ENCODE results near the gene WDR76. TPM values are rescaled to one million over a fixed set of nuclear protein-coding genes. Genes with fewer than 3 reads are reported as not detected.

Gene WDR76
- total and polyA plus RNA-seq, 12 donors: 0.74 to 8.2 (median 2.0) TPM

DNA sequence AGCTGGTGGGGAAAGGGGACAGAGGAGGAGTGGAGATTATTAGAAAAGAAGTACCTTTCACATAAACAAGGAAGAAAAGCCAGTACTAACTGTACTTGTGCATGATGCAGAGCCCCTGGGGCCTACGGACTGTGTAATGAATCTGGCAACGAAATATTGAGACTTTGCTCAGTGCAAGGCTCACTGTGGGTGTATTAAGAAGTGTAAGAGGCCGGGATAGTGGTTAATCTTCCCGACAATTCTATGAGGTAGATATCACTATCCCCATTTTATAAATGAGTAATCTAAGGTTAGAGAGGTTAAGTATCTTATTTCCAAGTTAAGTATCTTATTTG lies 89.5 kb downstream of the WDR76 start:
- no peak overlapping the region for H3K4me3 ChIP-seq
- H3K36me3 ChIP-seq (replicated peaks in 1 of 2): no peaks in the 10 kb centered on the region
- TF ChIP-seq, protein P1, sequence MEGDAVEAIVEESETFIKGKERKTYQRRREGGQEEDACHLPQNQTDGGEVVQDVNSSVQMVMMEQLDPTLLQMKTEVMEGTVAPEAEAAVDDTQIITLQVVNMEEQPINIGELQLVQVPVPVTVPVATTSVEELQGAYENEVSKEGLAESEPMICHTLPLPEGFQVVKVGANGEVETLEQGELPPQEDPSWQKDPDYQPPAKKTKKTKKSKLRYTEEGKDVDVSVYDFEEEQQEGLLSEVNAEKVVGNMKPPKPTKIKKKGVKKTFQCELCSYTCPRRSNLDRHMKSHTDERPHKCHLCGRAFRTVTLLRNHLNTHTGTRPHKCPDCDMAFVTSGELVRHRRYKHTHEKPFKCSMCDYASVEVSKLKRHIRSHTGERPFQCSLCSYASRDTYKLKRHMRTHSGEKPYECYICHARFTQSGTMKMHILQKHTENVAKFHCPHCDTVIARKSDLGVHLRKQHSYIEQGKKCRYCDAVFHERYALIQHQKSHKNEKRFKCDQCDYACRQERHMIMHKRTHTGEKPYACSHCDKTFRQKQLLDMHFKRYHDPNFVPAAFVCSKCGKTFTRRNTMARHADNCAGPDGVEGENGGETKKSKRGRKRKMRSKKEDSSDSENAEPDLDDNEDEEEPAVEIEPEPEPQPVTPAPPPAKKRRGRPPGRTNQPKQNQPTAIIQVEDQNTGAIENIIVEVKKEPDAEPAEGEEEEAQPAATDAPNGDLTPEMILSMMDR (IDR thresholded peaks at IDR 0.05): no peak
- no peak for TF ChIP-seq POLR2A (IDR thresholded peaks at IDR 0.05)
- no peaks in the 10 kb centered on the region for H3K9me3 ChIP-seq (replicated peaks in 1 of 3)
- 86 to 99% (median 93%) methylated on average over 4 of the region's 4 CpGs for WGBS, 4 donors
- H3K27ac ChIP-seq: no peak overlapping the region
- intact Hi-C loops (cut with DNase I): no loop called here
- no peaks in the 10 kb centered on the region for H3K27me3 ChIP-seq
- no peak for DNase-seq
- peaks cover 5 to 13% of the 10 kb centered on the region in 2 donors for H3K4me1 ChIP-seq (replicated peaks in 1 of 2)

MicroRNAs encoded within 50 kb of the gene (microRNA counts, 767-probe panel; counts per million panel counts)
- microRNA hsa-miR-1282: 0 counts per million in 2 donors

Small RNA genes lying within 50 kb of the gene (microRNA-seq; reads per million reads assigned to microRNA genes)
- 0 to 0.85 (median 0) reads per million in 3 donors for gene MIR1282

Small RNA genes lying within 50 kb of the gene (small RNA-seq; reads per million reads assigned to genes)
- gene MIR1282: 0 reads per million in 2 donors
- 0 reads per million in 2 donors for gene RF00019

Other genes starting within 250 kb of the WDR76 start
- gene PPIP5K1, start 236.8 kb upstream of the WDR76 start, total RNA-seq: 10 to 100 TPM; 15.6 to 63.8 (median 34.7) TPM
- 10 to 100 TPM; 15.4 to 28.1 (median 27.4) TPM for gene PPIP5K1, start 236.8 kb upstream of the WDR76 start, polyA plus RNA-seq
- gene CKMT1B, start 233.0 kb upstream of the WDR76 start, total RNA-seq: 1 to 10 TPM in 7 of 9 donors, under 1 TPM in 1, not detected in 1; 0.31 to 3.9 (median 1.2) TPM
- 1 to 10 TPM; 2.9 to 6.1 (median 4.7) TPM for gene CKMT1B, start 233.0 kb upstream of the WDR76 start, polyA plus RNA-seq
- under 1 TPM; 0.09 to 0.88 (median 0.39) TPM for gene STRC, start 208.2 kb upstream of the WDR76 start, total RNA-seq
- gene STRC, start 208.2 kb upstream of the WDR76 start, polyA plus RNA-seq: 1 to 10 TPM in 2 of 3 donors, not detected in 1; 2.1 to 2.6 TPM
- 1 to 10 TPM in 6 of 9 donors, under 1 TPM in 3; 0.42 to 6.8 (median 2.6) TPM for gene CATSPER2, start 178.2 kb upstream of the WDR76 start, total RNA-seq
- 10 to 100 TPM in 2 of 3 donors, 1 to 10 TPM in 1; 2.3 to 34.7 (median 10.5) TPM for gene CATSPER2, start 178.2 kb upstream of the WDR76 start, polyA plus RNA-seq
- gene CKMT1A, start 133.1 kb upstream of the WDR76 start, total RNA-seq: 1 to 10 TPM in 8 of 9 donors, under 1 TPM in 1; 0.55 to 5.0 (median 1.7) TPM
- 1 to 10 TPM; 3.5 to 5.3 (median 3.6) TPM for gene CKMT1A, start 133.1 kb upstream of the WDR76 start, polyA plus RNA-seq
- gene PDIA3, start 80.6 kb upstream of the WDR76 start, total RNA-seq: 100 to 1,000 TPM; 105 to 567 (median 231) TPM
- gene PDIA3, start 80.6 kb upstream of the WDR76 start, polyA plus RNA-seq: 100 to 1,000 TPM in 2 of 3 donors, 10 to 100 TPM in 1; 92.7 to 727 (median 172) TPM
- gene ELL3, start 50.0 kb upstream of the WDR76 start, total RNA-seq: 10 to 100 TPM in 1 of 9 donors, 1 to 10 TPM in 8; 1.2 to 66.8 (median 5.1) TPM
- 1 to 10 TPM; 2.8 to 3.5 (median 3.2) TPM for gene ELL3, start 50.0 kb upstream of the WDR76 start, polyA plus RNA-seq
- 1,000 to 10,000 TPM; 1,083 to 1,590 (median 1,385) TPM for gene SERF2, start 34.7 kb upstream of the WDR76 start, total RNA-seq
- 1,000 to 10,000 TPM in 2 of 3 donors, 100 to 1,000 TPM in 1; 897 to 5,418 (median 3,997) TPM for gene SERF2, start 34.7 kb upstream of the WDR76 start, polyA plus RNA-seq
- gene SERINC4, start 26.8 kb upstream of the WDR76 start, total RNA-seq: under 1 TPM in 1 of 9 donors, not detected in 8; 0.22 TPM
- gene SERINC4, start 26.8 kb upstream of the WDR76 start, polyA plus RNA-seq: under 1 TPM; 0.18 to 0.48 (median 0.30) TPM
- 10 to 100 TPM in 7 of 9 donors, 1 to 10 TPM in 2; 3.7 to 31.5 (median 22.7) TPM for gene HYPK, start 26.4 kb upstream of the WDR76 start, total RNA-seq
- gene HYPK, start 26.4 kb upstream of the WDR76 start, polyA plus RNA-seq: 10 to 100 TPM; 11.9 to 24.2 (median 17.2) TPM
- gene MFAP1, start 2.3 kb upstream of the WDR76 start, total RNA-seq: 10 to 100 TPM; 18.1 to 57.2 (median 31.1) TPM
- 10 to 100 TPM in 2 of 3 donors, 1 to 10 TPM in 1; 9.5 to 68.0 (median 18.6) TPM for gene MFAP1, start 2.3 kb upstream of the WDR76 start, polyA plus RNA-seq

Data from adrenal gland (tissue), 12 donors.